ENCODE results near the gene ERBB4. TPM values are rescaled to one million over a fixed set of nuclear protein-coding genes. Genes with fewer than 3 reads are reported as not detected.

Gene ERBB4
- total and polyA plus RNA-seq, 2 of the 8 experiments (the other 6 are each of a cell fraction or from before 2014, with no cell fraction given), result 0.34 to 1.3 TPM

DNA sequence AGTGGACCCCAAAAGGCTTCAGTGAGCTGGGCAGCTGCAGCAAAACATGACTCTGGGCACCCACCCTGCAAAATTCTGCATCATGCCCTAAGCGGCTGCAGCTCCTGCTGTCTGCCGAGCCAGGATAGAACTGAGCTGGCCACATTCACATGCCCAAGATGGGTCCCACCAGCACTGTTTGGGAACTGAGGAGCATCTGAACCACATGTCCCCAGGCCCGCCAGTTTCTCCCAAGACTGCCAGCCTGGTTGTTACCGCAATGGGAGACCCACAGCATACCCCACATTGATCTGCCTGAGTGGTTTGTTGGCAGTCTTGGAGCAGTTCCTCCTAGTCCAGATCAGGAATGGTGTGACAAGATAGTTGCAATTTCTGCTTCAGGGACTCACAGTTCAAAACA, 1035.4 kb downstream of the ERBB4 start:
- Histone ChIP-seq H4K91ac (replicated peaks; ENCODE audit: insufficient read length, low read length) (no peak overlapping the region), H3K9me3 (ENCODE audit: insufficient read depth in 2 of 2, low read depth in 1 of 2, low read length in 1 of 2) (no peaks in the 10 kb centered on the region; a peak in 1 of 4 replicates), H3K9ac (replicated peaks in 1 of 4; ENCODE audit: extremely low read depth in 1 of 4, low read depth in 3 of 4, low read length in 3 of 4) (no peak overlapping the region), H3K79me1 (ENCODE audit: low read depth, low read length) (no peaks in the 10 kb centered on the region), H3K27ac (ENCODE audit: low read depth, low read length) (no peak overlapping the region), H3K4me2 (ENCODE audit: insufficient read depth in 1 of 2, low read depth in 2 of 2, low read length in 2 of 2) (no peak overlapping the region), H2AK5ac (ENCODE audit: low read depth, low read length) (no peak overlapping the region), H3K27me3 (replicated peaks in 1 of 4; ENCODE audit: control insufficient read depth in 3 of 4, extremely low read depth in 1 of 4, insufficient read depth in 3 of 4, low read length in 3 of 4) (no peaks in the 10 kb centered on the region), H2BK5ac (ENCODE audit: low read depth, low read length) (no peak overlapping the region), H3K23ac (ENCODE audit: insufficient read length) (no peak overlapping the region), H4K20me1 (replicated peaks in 1 of 2; ENCODE audit: control insufficient read depth in 1 of 2, insufficient read depth in 2 of 2, low read length in 2 of 2) (no peaks in the 10 kb centered on the region), H3K4ac (replicated peaks; ENCODE audit: insufficient read length, low read depth, low read length) (no peak overlapping the region), H3K14ac (ENCODE audit: insufficient read length) (no peak overlapping the region), H3K79me2 (ENCODE audit: control insufficient read depth in 1 of 2, insufficient read depth in 2 of 2, low read length in 2 of 2) (no peaks in the 10 kb centered on the region), H3K4me3 (ENCODE audit: extremely low read depth in 1 of 4, insufficient read depth in 2 of 4, low read depth in 3 of 4, low read length in 4 of 4) (no peak overlapping the region), H3K36me3 (ENCODE audit: control insufficient read depth in 2 of 4, insufficient read depth in 4 of 4, low read length in 3 of 4) (no peaks in the 10 kb centered on the region), H2AFZ (ENCODE audit: low read length) (0 out of 2 replicates have a peak overlapping the region, but pooled peaks have one; percentile 67), H2BK120ac (replicated peaks; ENCODE audit: low read depth, low read length) (no peak overlapping the region), H3K4me1 (replicated peaks in 1 of 4; ENCODE audit: control insufficient read depth in 3 of 4, insufficient read depth in 4 of 4, low read length in 3 of 4) (peaks cover 0 to 6% (median 3%) of the 10 kb centered on the region in 4 experiments; a peak in 2 of 7 replicates), H2BK12ac (ENCODE audit: low read depth, low read length) (no peak overlapping the region), H3K18ac (ENCODE audit: extremely low read depth, low read length) (no peak overlapping the region), H3K23me2 (ENCODE audit: low read depth, low read length) (no peaks in the 10 kb centered on the region), H4K5ac (ENCODE audit: insufficient read length, low read depth, low read length) (no peak overlapping the region), H2BK20ac (ENCODE audit: low read length) (no peak overlapping the region), H3K56ac (replicated peaks; ENCODE audit: insufficient read length, low read depth, low read length) (no peak overlapping the region), H2BK15ac (ENCODE audit: low read length) (no peak overlapping the region), H4K8ac (ENCODE audit: extremely low read depth, insufficient read depth, low read length) (peak overlapping the region; percentile 41; the same call in 1 of the 2 replicates)
- ChIA-PET CTCF (ENCODE audit: partially characterized antibody) (interaction anchor here (0.6 to 2.0 kb wide), 8 partner anchors 8 to 292 kb away, joined by 3 to 7 read pairs (median 4); no protein-coding TSS in a partner anchor), POLR2A (ENCODE audit: partially characterized antibody) (no interaction called here)
- TF ChIP-seq RBBP5 (IDR thresholded peaks at IDR 0.05; ENCODE audit: borderline replicate concordance, low read depth, low read length) (no peak), TCF12 (IDR thresholded peaks at IDR 0.05; ENCODE audit: low read depth, low read length) (no peak), POU5F1 (IDR thresholded peaks at IDR 0.05; ENCODE audit: low read depth, low read length) (no peak), KDM5A (IDR thresholded peaks at IDR 0.05; ENCODE audit: low read length) (no peak), CBX5 (IDR thresholded peaks at IDR 0.05; ENCODE audit: low read depth, low read length) (no peak), MAFK (IDR thresholded peaks at IDR 0.05; ENCODE audit: low read depth, low read length) (no peak), ASH2L (IDR thresholded peaks at IDR 0.05; ENCODE audit: low read length) (no peak), SAP30 (IDR thresholded peaks at IDR 0.05; ENCODE audit: insufficient read depth, insufficient replicate concordance, low read length) (no peak), BRCA1 (IDR thresholded peaks at IDR 0.05; ENCODE audit: low read depth, low read length) (no peak), BCL11A (IDR thresholded peaks at IDR 0.05; ENCODE audit: low read depth in 2 of 2, low read length in 2 of 2) (no peak)
- 100% methylated on average over 4 of the region's 4 CpGs; no CpG with 5 or more reads in 1 of the 2 experiments for WGBS, 2 experiments (ENCODE audit: extremely low coverage in 1 of 2, insufficient coverage in 1 of 2, insufficient read length in 1 of 2, insufficient replicate concordance in 2 of 2, low coverage in 1 of 2, low lambda C conversion rate in 2 of 2, missing lambda C conversion rate in 1 of 2)
- DNase-seq (ENCODE audit: low read depth in 1 of 2, low spot score in 2 of 2) (no peak), FAIRE-seq (no peak)
